ENCODE results near the gene RNASET2. TPM values are rescaled to one million over a fixed set of nuclear protein-coding genes. Genes with fewer than 3 reads are reported as not detected.
A peak's percentile ranks its signal among the peaks of the same experiment; 100 is the strongest.

Gene RNASET2
- total RNA-seq, 1 donor = 22.5 TPM

- H3K4me3 ChIP-seq (ENCODE audit: low read depth, low read length) = no peak overlapping the region
- DNase-seq (ENCODE audit: low read depth) = no peak
- no peak for TF ChIP-seq CTCF (IDR thresholded peaks at IDR 0.05; ENCODE audit: insufficient read depth, low read depth, low read length)
These were observed 9.1 kb downstream of the RNASET2 start for GRCh38 chr6:166947251-166947650.

- no peak for DNase-seq (ENCODE audit: low read depth)
- no peak for TF ChIP-seq CTCF (IDR thresholded peaks at IDR 0.05; ENCODE audit: insufficient read depth, low read depth, low read length)
- no peak overlapping the region for H3K4me3 ChIP-seq (ENCODE audit: low read depth, low read length)
These were observed 10.2 kb downstream of the RNASET2 start for GRCh38 chr6:166946125-166946524.

- no peak overlapping the region for H3K4me3 ChIP-seq (ENCODE audit: low read depth, low read length)
- no peak for DNase-seq (ENCODE audit: low read depth)
- no peak for TF ChIP-seq CTCF (IDR thresholded peaks at IDR 0.05; ENCODE audit: insufficient read depth, low read depth, low read length)
These were observed 11.6 kb downstream of the RNASET2 start for GRCh38 chr6:166944666-166945256.

GRCh38 chr6:166942393-166943168 is 13.8 kb downstream of the RNASET2 start:
- TF ChIP-seq CTCF (IDR thresholded peaks at IDR 0.05; ENCODE audit: insufficient read depth, low read depth, low read length) = no peak
- H3K4me3 ChIP-seq (ENCODE audit: low read depth, low read length) = no peak overlapping the region
- peak; percentile 78 for DNase-seq (ENCODE audit: low read depth)

GRCh38 chr6:166940643-166941068 is 15.7 kb downstream of the RNASET2 start:
- no peak for DNase-seq (ENCODE audit: low read depth)
- H3K4me3 ChIP-seq (ENCODE audit: low read depth, low read length) = no peak overlapping the region
- TF ChIP-seq CTCF (IDR thresholded peaks at IDR 0.05; ENCODE audit: insufficient read depth, low read depth, low read length) = no peak

GRCh38 chr6:166939894-166940293 is 16.5 kb downstream of the RNASET2 start:
- DNase-seq (ENCODE audit: low read depth) = no peak
- TF ChIP-seq CTCF (IDR thresholded peaks at IDR 0.05; ENCODE audit: insufficient read depth, low read depth, low read length) = no peak
- H3K4me3 ChIP-seq (ENCODE audit: low read depth, low read length) = no peak overlapping the region

Data from fibroblast of villous mesenchyme (primary cell).